HCT116 (cell line): Measurements from ENCODE around the gene ZFR2. TPM values are rescaled to one million over a fixed set of nuclear protein-coding genes. Genes with fewer than 3 reads are reported as not detected.
"Not testable (repeated sequence)": the region's sequence is repeated elsewhere in the genome, so short reads cannot be mapped to it uniquely, and the experiment has no call there.

ENCODE experiments used
- ATAC-seq: fragments of 200-7000 bp; cut with Tn5 transposase; 2 replicates; pipeline ENCODE4 v1.9.1; 2020; ENCODE audit warnings: mild to moderate bottlenecking, moderate library complexity
- BruUV-seq: library from RNA; stranded (reverse); fragments of 400-500 nt; replicated peaks from 2 replicates; lab custom pipeline; 2021; lab: Mats Ljungman, UMichigan
- CTCF ChIA-PET: fragments of 300-600 bp; sonication (Branson Sonifier 250); formaldehyde crosslinking; loops from one replicate; lab custom pipeline; 2021; ENCODE audit warnings: antibody characterized with exemption; lab: Charles Lee
- POLR2A ChIA-PET: fragments of 300-600, 350-600 bp; sonication (Branson Sonifier 250); formaldehyde crosslinking; loops from one replicate; lab custom pipeline; 2021; ENCODE audit warnings: antibody characterized with exemption; lab: Charles Lee
- RAD21 ChIA-PET, 2 experiments: fragments of 300-600 bp; sonication (Branson Sonifier 250); formaldehyde crosslinking; loops; one replicate each; lab custom pipeline; 2023; ENCODE audit warnings: low total read pairs in 2 of 2; ENCODE audit not compliant: uncharacterized antibody in 2 of 2, unreplicated experiment in 2 of 2, low non-redundant PET in 1 of 2; lab: Charles Lee
- DNase-seq: peaks from one replicate; pipeline ENCODE4 v3.0.0-alpha.2; 2010; ENCODE audit warnings: low read depth, low spot score
- H2AFZ ChIP-seq: fragments of 200-600 bp; shearing (Covaris generic), sonication (generic); 2 replicates; pipeline ENCODE4 v1.6.1; 2017; ENCODE audit warnings: low read depth, mixed run types, mixed read lengths, antibody characterized with exemption, low read length; ENCODE audit not compliant: poor library complexity, severe bottlenecking
- H3K27ac ChIP-seq: 2 replicates; pipeline ENCODE4 v1.5.1; 2012; ENCODE audit warnings: low read depth, low read length
- H3K27me3 ChIP-seq: fragments of 200-600 bp; sonication (generic); 2 replicates; pipeline ENCODE4 v1.6.1; 2016; ENCODE audit warnings: mixed run types, low read length, mixed read lengths; ENCODE audit not compliant: insufficient read depth
- H3K36me3 ChIP-seq, 2 experiments: fragments of 200-500 bp in 1 of 2; fragments of 200-600 bp in 1 of 2; sonication (Bioruptor generic) in 1 of 2; sonication (generic) in 1 of 2; 2 replicates each; pipeline versions ENCODE4 v1.5.1 to v1.6.1; 2014 to 2016; ENCODE audit warnings: low read length in 2 of 2, inconsistent platforms in 1 of 2, mixed read lengths in 1 of 2, mixed run types in 1 of 2; ENCODE audit not compliant: insufficient read depth in 2 of 2, control insufficient read depth in 1 of 2
- H3K4me1 ChIP-seq, 2 experiments: fragments of 200-600 bp in 1 of 2; sonication (generic) in 1 of 2; 2 replicates each; pipeline versions ENCODE4 v1.5.1 to v1.6.1; 2012 to 2017; ENCODE audit warnings: low read length in 2 of 2, inconsistent platforms in 1 of 2, mild to moderate bottlenecking in 1 of 2, mixed read lengths in 1 of 2, mixed run types in 1 of 2, moderate library complexity in 1 of 2; ENCODE audit not compliant: insufficient read depth in 2 of 2, control insufficient read depth in 1 of 2
- H3K4me2 ChIP-seq: fragments of 200-600 bp; sonication (generic); 2 replicates; pipeline ENCODE4 v1.6.1; 2017; ENCODE audit warnings: mixed run types, low read length, mixed read lengths
- H3K4me3 ChIP-seq, 2 experiments: fragments of 200-600 bp in 1 of 2; sonication (generic) in 1 of 2; replicated peaks in 1 of 2; 2 replicates each; pipeline ENCODE4 v1.5.1; 2011 to 2016; ENCODE audit warnings: low read length in 2 of 2, control low read depth in 1 of 2, low read depth in 1 of 2, mild to moderate bottlenecking in 1 of 2, mixed read lengths in 1 of 2, mixed run types in 1 of 2
- H3K79me2 ChIP-seq: fragments of 200-600 bp; sonication (generic); 2 replicates; pipeline ENCODE4 v1.6.1; 2017; ENCODE audit warnings: mild to moderate bottlenecking, mixed run types, low read length, moderate library complexity, mixed read lengths; ENCODE audit not compliant: insufficient read depth
- H3K9ac ChIP-seq: fragments of 200-600 bp; sonication (generic); 2 replicates; pipeline ENCODE4 v1.6.1; 2016; ENCODE audit warnings: low read length, mixed read lengths
- H3K9me2 ChIP-seq: fragments of 200-600 bp; sonication (generic), shearing (Covaris generic); 2 replicates; pipeline ENCODE4 v1.6.1; 2017; ENCODE audit warnings: mixed run types, mild to moderate bottlenecking, moderate library complexity; ENCODE audit not compliant: insufficient read depth
- H3K9me3 ChIP-seq, 2 experiments: fragments of 200-500 bp in 1 of 2; fragments of 200-600 bp in 1 of 2; sonication (Bioruptor generic) in 1 of 2; sonication (generic) in 1 of 2; 2 replicates each; pipeline ENCODE4 v1.6.1; 2014 to 2017; ENCODE audit warnings: low read length in 2 of 2, mixed read lengths in 2 of 2, inconsistent platforms in 1 of 2, low read depth in 1 of 2, mild to moderate bottlenecking in 1 of 2, mixed run types in 1 of 2, moderate library complexity in 1 of 2; ENCODE audit not compliant: control insufficient read depth in 1 of 2, insufficient read depth in 1 of 2
- H4K20me1 ChIP-seq: fragments of 200-600 bp; sonication (generic), shearing (Covaris generic); 2 replicates; pipeline ENCODE4 v1.6.1; 2017; ENCODE audit warnings: mixed run types, mild to moderate bottlenecking, moderate library complexity; ENCODE audit not compliant: insufficient read depth
- CEBPB ChIP-seq: IDR thresholded peaks from 2 replicates; pipeline ENCODE4 v1.6.1; 2012; ENCODE audit warnings: low read depth
- JUND ChIP-seq: IDR thresholded peaks from 2 replicates; pipeline ENCODE4 v1.6.1; 2012
- POLR2AphosphoS5 ChIP-seq: IDR thresholded peaks from 2 replicates; pipeline ENCODE4 v1.6.1; 2011; ENCODE audit warnings: mild to moderate bottlenecking, low read depth, low read length, moderate library complexity
- ZNF274 ChIP-seq: fragments of 200-500 bp; sonication (Bioruptor generic); IDR thresholded peaks from 2 replicates; pipeline ENCODE4 v1.6.1; 2014; ENCODE audit warnings: mild to moderate bottlenecking, low read depth, low read length, inconsistent platforms
- intact Hi-C: fragments of 100-400 bp; cut with micrococcal nuclease; formaldehyde crosslinking; loops from 2 replicates; pipeline ENCODE4 v1.10.0; 2022
- total RNA-seq: library from RNA; stranded (reverse); gene quantifications from one replicate; pipeline ENCODE4 v1.2.1, GENCODE V29; 2021; ENCODE audit not compliant: unreplicated experiment

ZFR2 gene
- total RNA-seq, 1 experiment from 2014 or later = 0.34 TPM

- TF ChIP-seq JUND (no peak), CEBPB (no peak)
Observed at GRCh38 chr19:3760871-3761361, 107.9 kb downstream of the ZFR2 start (continued).

- Histone ChIP-seq H2AFZ (no peak overlapping the region), H3K9me2 (no peaks in the 10 kb centered on the region), H3K36me3 (peaks cover 2 to 9% of the 10 kb centered on the region in 2 experiments; a peak in 1 of 4 replicates), H3K4me3 (no peak overlapping the region), H3K79me2 (peaks cover 32% of the 10 kb centered on the region), H3K27ac (no peak overlapping the region), H3K9ac (no peak overlapping the region), H3K4me1 (peaks cover 6 to 14% of the 10 kb centered on the region in 2 experiments; a peak in 2 of 4 replicates), H4K20me1 (no peaks in the 10 kb centered on the region), H3K9me3 (no peaks in the 10 kb centered on the region), H3K27me3 (no peaks in the 10 kb centered on the region), H3K4me2 (no peak overlapping the region)
- intact Hi-C loops = loop anchor here (5.0 kb wide), 1 partner anchor 63 kb away; no protein-coding TSS in a partner anchor
- no peak for TF ChIP-seq CEBPB
- no peak for TF ChIP-seq POLR2AphosphoS5
- no peak for TF ChIP-seq ZNF274
- ATAC-seq = no peak
- ChIA-PET RAD21 (interaction anchor here in 1 of 2 experiments (1.6 kb wide), 1 partner anchor 90 kb away, joined by 3 read pairs; no protein-coding TSS in a partner anchor), POLR2A (no interaction called here), CTCF (no interaction called here)
- BruUV-seq = no TSS peak
- DNase-seq = no peak
Observed at GRCh38 chr19:3759482-3760254, 109.2 kb downstream of the ZFR2 start.

DNA sequence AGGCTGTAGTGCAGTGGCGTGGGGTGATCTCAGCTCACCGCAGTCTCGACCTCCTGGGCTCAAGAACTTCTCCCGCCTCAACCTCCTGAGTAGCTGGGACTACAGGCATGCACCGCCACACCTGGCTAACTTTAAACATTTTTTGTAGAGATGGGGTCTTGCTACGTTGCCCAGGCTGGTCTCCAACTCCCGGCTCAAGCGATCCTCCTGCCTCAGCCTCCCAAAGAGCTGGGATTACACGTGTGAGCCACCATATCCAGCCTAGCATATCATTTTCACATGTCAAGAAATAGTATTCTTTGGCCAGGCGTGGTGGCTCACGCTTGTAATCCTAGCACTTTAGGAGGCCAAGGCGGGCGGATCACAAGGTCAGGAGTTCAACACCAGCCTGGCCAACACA is 110.5 kb downstream of the ZFR2 start:
- H3K4me2 ChIP-seq, H2AFZ ChIP-seq, POLR2A ChIA-PET, H3K9me3 ChIP-seq, H3K36me3 ChIP-seq, BruUV-seq, H3K27ac ChIP-seq, intact Hi-C loops, H4K20me1 ChIP-seq, CTCF ChIA-PET, ATAC-seq, H3K4me3 ChIP-seq, H3K9me2 ChIP-seq, DNase-seq, H3K9ac ChIP-seq, RAD21 ChIA-PET, H3K27me3 ChIP-seq: not testable (repeated sequence)
- Histone ChIP-seq H3K79me2 (peaks cover 29% of the 10 kb centered on the region), H3K4me1 (peaks cover 3 to 12% of the 10 kb centered on the region in 2 experiments; a peak in 2 of 4 replicates)

DNA sequence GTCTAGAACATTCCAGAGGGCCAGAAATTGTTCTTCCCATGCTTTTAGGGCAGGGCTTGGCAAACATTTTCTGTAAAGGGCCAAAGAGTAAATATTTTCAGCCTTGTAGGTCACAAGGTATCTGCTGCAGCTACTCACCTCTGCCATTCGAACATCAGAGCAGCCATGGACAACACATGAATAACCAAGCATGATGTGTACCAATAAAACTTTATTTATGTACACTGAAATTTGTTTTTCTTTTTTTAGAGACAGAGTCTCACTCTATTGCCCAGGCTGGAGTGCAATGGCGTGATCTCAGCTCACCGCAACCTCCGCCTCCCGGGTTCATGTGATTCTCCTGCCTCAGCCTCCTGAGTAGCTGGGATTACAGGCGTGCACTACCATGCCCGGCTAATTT is 111.1 kb downstream of the ZFR2 start:
- H3K27me3 ChIP-seq, H3K4me3 ChIP-seq, H3K4me1 ChIP-seq, H3K9me2 ChIP-seq, POLR2A ChIA-PET, DNase-seq, ATAC-seq, H3K4me2 ChIP-seq, RAD21 ChIA-PET, H2AFZ ChIP-seq, intact Hi-C loops, BruUV-seq, CTCF ChIA-PET, H3K36me3 ChIP-seq, H3K9me3 ChIP-seq, H3K27ac ChIP-seq, H3K9ac ChIP-seq, H4K20me1 ChIP-seq: not testable (repeated sequence)
- peaks cover 25% of the 10 kb centered on the region for H3K79me2 ChIP-seq
